HG03103 (cell line): ENCODE measurements around the gene PCBD1.
"Not testable (repeated sequence)": the region's sequence is repeated elsewhere in the genome, so short reads cannot be mapped to it uniquely, and the experiment has no call there.

Experiments
- ATAC-seq: cut with Tn5 transposase; IDR thresholded peaks from one replicate; pipeline ENCODE4 v1.9.1; 2021; ENCODE audit warnings: low read depth; ENCODE audit not compliant: unreplicated experiment

The PCBD1 gene

DNA sequence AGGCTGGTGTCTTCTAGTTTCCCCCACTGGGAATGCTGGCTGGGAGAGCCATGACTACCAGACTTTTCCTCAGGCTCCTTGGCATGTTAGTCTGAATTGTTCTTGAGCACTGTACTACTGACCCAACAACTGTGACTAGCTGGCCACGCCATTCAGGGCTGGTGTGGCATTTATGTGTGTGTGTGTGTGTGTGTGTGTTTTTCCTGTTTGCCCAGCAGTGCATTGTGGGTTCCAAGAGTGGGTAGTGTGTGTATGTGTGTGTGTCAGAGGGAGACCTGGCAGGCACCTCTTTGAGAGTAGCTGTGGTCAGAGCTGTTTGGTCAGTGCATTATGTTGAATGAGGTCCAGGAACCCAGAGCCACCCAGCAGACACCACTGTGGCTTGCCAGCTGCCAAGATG, 9.2 kb downstream of the PCBD1 start:
- ATAC-seq, result no peak

DNA sequence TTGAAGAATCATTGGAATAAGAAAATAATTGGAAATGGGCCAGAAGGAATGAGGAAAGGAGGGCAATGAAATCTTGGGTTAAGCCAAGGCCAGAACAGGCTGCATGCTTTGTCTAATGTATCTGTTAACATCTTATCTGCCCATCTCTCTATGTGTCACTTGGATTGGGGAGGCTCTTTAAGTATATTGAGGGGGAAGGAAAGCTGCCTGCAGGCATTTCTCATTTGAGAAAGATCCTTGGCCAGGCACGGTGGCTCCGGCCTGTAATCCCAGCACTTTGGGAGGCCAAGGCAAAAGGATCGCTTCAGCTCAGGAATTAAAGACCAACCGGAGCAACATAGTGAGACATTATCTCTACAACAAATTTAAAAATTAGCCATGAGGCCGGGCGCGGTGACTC, 14.3 kb downstream of the PCBD1 start:
- ATAC-seq, result no peak

DNA sequence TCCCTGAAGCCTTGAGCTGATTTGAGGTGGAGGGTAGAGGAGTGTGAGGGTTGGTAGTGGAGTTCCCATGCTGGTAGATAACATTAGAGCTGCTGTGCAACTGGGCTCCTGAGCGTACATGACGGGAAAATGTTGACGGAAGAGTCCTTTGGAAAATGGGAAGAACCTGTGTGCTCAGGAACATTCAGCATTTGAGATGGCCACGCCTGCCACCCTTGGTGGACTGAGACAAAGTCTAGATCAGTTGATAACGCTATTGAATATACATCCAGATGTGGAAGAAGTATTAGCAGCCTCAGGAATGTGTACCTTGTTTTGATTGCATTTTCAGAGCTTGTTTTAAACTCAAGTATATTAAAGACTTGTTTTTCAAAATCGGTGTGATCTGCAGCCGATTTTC, 16.1 kb downstream of the PCBD1 start:
- ATAC-seq, result no peak

DNA sequence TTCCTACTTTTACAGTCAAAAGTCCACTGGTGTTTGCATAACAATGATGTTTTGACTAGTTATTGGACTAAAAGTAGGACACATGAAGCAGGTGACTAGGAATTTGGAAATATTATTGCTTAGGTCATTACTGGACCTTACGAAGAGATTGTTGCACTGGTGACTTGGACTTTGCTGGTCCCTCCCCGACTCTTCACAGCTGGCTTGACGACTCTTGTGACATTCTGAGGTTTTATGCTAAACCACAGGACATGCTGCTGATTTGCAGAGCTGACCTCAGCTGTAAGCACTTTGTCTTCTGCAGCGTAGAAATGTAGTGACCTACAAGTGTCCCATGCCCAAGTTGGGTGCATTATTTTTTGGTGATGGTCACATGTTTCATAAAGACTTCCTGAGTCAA, 21.9 kb downstream of the PCBD1 start:
- no peak for ATAC-seq

DNA sequence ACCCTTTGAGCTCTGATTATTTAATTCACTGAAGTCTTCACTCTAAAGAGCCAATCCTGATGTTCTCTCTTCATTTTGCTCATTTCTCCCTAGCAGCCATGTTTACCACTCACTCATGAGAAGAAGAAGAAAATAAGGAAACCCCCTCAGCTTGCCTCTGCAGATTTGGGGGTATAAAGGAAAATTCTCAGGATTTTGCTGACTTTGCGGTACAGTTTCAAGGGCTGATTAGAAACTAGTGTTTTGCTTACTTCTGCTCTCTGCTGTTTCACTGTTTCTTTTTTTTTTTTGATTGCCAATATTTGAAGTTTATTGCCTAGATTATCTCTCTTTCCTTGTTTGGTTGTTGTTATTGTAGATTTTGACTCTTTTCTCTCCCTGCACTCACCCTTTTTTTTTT, 23.4 kb downstream of the PCBD1 start:
- no peak for ATAC-seq

DNA sequence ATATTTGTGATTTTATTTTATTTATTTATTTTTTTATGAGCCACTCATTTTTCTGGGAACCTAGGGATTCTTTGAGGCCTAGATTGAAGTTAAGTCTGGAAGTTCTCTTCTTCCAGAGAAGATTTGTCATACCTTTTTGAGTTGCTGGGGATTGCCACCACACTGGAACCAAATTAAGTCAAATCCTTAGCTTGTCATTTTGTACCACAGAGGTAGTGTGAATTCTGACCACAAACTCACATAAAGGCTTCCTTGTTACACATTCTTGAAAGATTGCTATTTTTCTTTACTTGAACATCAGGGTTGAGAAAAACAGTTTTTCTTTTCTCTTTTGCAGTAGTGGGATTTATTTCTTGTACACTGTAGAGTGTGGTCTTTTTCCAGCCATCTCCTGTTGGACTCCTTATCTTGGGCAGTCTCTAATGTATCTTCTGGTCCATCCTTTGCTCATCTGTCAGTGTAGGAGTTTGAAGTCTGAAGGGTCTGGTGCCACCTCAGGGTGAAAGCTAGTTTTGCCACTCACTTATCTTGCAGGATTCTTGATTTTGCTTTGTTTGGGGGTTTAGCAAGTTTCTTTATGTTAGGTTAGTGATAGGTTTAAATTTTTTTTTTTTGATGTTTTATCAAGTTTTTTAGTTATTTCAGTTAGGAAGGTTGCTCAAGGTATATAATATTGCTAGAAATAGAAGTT, 24.8 kb downstream of the PCBD1 start:
- no peak for ATAC-seq

DNA sequence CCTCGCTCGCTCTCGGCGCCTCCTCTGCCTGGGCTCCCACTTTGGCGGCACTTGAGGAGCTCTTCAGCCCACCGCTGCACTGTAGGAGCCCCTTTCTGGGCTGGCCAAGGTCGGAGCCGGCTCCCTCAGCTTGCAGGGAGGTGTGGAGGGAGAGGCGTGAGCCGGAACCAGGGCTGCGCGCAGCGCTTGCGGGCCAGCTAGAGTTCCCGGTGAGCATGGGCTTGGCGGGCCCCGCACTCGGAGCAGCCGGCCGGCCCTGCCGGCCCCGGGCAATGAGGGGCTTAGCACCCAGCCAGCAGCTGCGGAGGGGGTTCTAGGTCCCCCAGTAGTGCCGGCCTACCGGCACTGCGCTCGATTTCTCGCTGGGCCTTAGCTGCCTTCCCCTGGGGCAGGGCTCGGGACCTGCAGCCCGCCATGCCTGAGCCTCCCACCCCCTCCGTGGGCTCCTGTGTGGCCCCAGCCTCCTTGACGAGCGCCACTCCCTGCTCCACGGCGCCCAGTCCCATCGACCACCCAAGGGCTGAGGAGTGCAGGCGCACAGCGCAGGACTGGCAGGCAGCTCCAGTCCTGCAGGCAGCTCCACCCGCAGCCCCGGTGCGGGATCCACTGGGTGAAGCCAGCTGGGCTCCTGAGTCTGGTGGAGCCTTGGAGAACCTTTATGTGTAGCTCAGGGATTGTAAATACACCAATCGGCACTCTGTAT, 26.7 kb downstream of the PCBD1 start:
- not testable (repeated sequence) for ATAC-seq

DNA sequence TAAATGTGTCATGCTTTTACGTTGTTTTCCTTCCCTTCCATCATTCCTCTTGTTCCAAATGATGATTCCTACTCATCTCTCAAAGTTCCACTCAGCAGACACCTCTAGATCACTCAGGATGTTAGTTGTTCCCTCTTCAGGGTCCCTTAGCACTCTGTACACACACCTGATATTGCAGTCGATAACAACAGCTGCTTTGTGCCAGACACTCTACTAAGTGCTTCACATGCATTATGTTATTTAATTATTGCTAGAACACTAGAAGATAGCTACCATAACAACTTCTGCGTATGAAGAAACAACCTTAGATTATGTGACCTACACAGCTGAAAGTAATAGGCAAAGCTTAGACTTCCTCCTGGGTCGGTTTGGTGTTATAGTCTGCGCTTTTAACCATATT, 29.6 kb downstream of the PCBD1 start:
- ATAC-seq, result no peak

DNA sequence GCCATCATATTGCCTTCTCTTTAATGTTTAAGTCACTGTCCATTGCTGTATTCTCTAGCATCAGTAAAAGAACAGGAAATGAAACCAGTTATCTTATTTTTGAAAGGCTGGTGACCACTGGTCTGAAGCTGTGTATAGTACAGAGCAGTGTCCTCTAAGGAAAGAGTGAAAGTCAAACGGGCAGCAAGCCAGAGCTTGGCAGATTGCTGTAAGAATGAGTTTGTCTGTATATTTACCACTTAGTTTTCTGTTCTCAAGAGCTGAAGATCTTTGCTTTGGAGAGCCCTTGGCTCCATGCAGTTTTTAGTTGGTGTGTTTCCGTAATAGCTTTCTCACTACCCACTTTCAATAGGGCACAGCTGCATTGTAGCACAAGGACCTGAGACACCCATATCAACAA, 31.9 kb downstream of the PCBD1 start:
- no peak for ATAC-seq

DNA sequence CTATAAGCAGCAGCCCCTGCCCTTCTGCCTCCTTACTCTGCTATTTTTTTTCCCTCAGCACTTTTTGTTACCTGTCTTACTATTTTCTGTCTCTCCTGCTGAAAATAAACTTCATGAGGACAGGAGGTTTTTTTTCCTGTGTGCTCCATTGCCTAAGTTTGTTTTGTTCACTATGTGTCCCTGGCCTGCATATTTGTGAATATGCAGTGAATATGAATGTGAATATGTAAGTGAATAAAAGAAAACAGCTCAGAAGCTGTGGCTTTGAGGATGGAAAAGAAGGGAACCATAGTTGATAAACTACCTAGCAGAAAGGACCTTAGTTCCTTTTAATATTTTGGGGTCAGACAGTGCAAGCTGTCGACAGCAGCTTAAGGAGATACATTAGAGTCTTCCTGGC, 34.9 kb downstream of the PCBD1 start:
- ATAC-seq, result no peak

DNA sequence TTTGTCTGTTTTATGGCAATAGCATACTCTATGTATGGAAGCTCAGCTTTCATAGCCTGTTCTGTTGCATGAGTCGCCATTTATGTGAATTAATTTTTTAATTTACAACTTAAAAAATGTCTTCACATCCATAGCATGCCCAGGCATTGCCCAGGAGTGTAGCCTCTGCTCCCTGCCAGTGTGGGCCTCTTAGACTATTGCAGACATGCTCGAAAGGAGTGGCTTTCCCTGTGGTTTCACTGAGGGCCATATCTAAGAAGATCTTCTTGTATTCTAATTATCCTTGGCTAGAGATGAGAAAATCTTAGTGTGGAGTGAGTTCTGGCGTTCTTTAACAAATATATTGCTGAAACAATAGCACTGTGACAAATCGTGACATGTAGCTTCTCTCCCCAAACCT, 35.3 kb downstream of the PCBD1 start:
- no peak for ATAC-seq

DNA sequence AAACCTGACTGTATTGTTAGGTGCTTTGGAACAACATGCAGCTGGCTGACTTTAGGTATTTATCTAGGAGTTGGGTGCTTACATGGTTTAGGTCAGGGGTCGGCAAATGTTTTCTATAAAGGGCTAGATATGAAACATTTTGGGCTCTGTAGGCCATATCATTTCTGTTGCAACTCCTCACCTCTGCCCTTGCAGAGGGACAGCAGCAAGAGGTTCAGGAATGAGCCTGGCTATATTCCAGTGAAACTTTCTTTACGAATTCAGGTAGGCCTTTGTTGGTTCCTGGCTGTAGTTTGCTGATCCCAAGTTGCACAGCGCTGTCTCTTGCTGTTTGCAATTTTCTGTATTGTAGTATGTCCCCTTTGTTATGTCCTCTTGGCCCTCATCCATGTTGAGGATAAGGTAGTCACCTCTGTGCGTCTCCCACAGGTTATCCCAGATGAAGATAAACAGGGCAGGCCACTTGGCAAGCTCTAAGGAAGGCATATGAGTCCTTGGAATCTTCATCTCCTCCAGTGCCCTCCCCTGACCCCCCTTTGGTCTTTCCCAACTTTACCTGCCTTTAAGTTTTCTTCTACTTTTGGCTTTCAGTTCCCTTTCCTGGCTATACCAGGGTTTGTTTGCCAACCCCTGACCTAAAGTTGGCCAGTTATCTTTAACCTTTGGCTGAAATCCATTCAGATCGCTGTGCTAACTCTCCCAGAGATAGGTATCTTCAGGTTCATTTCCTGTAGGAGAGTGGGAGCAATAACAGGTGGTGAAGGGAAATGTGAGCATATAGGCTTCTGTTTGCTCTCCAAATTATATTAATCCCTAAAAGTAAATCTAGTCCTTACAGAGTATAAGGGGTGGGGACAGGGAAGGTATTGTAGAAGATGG, 36.5 kb downstream of the PCBD1 start:
- no peak for ATAC-seq

DNA sequence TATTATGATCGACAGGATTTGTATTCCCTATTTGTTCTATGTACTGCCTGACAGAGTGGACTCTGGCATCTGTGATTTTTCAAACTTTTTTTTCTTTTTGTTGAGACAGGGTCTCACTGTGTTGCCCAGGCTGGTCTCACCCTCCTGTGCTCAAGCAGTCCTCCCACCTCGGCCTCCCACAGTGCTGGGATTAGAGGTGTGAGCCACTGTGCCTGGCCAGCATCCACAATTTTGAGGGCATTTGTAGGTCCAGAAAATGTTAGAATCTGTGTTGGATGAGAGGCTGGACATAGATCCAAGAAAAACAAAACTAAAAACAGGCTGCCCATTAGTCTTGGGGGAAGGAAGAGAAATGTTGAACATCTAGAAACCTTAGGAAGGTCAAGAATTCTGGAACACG, 38.3 kb downstream of the PCBD1 start:
- no peak for ATAC-seq

DNA sequence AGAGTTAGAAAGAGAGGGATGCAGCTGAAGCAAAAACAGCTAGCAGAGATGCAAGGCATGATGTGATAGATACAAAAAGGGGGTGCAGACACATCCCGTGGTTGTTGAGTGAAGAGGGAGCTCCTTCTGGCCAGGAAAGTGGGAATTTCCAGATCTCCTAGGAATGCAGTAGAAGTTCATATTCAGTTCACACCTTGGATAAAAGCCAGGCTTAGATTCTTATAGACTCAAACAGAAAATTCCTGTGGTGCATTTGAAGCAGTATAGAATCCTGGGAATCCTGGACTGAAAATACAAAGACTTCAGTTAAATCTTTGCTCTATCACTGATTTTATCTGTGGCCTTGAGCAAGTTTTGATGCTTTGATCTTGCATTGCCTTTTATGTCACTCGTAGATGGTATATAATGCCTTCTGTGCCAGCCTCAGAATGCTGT, 38.8 kb downstream of the PCBD1 start:
- ATAC-seq, result no peak

DNA sequence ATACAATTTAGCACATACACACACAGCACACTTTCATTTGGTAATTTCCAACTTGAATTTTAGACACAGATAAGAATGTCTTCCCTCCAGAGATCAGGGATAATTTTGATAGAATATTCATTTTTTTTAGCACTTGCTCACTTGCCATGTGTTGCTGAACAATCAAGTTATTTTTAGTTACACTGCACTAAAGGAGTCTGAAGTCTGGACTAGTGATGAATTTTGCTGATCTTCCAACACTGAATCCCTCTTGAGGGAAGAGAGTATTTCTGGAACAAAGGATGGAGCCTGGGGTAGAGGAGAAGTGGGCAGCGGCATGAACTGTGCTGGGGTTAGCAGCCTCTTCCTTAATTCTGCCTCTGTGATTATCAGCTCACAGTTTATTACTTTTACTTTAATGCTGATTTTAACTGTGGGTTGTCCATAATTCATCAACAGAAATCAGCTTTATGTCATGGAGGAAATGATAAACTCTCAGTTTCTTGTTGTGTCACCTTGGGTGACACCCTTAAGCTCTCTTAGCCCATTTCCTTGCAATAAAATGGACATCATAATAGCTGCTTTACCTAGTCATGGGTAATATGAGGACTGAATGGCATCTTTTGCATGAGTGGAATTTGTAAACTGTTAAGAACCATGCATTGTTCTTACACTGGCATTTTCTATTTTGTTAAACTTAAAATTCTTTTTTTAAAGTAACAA, 40.6 kb downstream of the PCBD1 start:
- ATAC-seq, result no peak

DNA sequence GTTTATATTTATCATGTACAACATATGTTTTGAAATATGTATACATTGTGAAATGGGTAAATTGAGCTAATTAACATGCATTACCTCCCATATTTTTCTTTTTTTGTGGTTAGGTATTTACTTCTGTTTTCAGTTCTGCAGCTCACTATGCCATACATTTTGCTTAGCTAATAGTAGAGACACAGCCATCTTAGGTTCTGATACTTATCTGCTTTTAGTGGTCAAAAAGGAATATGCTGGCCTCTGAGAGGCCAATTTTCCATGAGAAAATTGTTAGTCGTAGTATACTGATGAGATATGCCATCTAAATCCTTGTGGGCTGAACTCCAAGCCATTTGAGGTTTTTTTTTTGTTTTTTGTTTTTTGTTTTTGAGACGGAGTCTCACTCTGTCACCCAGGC, 41.6 kb downstream of the PCBD1 start:
- ATAC-seq, result no peak

DNA sequence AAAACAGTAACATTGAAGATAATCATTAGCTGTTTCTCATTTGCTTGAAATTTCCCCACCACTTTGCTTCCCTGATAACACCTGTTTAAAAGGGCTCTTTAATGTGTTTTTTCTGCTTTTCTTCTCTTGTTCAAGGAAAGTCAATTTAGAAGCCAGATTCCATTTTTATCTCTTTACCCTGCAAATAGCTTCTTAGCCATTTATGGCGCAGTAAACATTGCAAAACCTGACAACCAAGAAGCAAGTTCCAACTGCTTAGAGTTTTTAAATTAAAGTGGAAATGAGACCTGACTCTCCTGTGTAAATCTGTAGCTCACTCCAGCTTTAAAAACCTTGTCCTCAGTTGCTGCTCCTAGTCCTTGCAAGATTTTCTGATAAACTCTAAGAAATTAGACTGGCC, 42.5 kb downstream of the PCBD1 start:
- no peak for ATAC-seq

DNA sequence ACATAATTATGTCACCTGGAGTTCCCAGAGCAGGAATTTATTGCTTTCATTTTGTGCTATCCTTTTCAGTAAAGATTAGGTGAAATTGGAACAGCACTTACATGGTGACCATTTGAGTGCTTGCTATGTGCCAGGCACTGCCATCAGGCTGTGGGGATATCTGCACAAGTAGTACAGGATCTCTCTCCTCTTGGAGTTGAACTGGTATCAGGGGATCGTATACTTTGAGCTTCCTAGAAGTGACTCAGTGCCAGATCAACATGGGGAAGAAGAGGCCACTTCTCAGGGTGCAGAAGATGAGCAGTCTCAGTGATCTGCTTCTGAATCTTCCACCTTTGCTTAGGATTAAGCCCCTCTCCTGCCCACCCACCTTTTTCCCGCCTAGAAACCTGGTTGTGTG, 43.1 kb downstream of the PCBD1 start:
- no peak for ATAC-seq

DNA sequence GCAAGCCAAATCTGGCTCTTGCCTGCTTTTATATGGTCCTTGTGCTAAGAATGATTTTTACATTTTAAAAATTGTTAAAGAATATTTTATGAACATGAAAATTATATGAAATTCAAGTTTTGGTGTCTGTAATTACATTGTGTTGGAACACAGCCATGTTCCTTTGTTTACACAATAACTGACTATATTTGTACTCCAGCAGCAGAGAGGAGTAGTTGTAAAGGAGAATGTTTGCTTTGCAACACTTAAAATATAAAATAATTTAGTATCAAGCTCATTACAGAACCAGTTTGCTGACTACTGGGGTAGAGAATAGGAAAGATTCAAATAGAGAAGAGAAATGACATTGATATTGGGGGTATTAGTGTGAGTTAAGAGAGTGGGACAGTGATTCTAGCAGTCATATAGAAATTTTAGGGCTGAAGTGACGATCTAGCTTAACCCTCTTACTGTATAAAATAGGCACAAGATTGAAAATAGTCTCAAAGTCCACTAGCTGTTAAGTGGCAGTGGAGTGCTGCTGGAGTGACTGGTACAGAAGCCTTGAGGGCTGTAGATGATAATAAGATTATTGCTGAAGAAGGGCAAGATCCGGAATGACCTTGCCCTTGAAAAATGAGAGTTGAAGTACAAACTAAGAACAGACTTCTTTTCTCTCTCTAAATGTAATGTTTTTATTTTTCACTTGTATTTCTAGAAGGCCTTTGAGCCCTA, 44.4 kb downstream of the PCBD1 start:
- ATAC-seq, result no peak

DNA sequence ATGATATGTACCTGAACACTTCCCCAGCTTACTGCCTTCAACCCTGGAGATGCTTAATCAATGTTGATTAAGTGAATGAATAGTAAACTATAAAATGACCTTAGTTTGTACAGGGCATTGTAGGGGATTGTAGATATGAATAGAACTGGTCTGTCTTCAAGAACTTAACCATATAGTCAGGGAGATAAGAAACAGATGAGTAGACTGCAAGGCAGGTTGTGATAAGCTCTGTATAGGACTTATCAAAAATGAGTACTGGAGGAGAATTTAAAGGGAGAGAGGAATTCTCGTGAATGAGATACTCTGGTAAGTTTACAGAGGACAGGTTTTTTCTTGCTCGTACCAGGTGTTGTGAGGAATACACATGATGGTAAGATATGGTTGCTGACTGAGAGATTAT, 45.0 kb downstream of the PCBD1 start:
- ATAC-seq, result no peak
